Lung (tissue), 12 donors: ENCODE measurements around the gene RHOBTB1. TPM values are rescaled to one million over a fixed set of nuclear protein-coding genes. Genes with fewer than 3 reads are reported as not detected.

ENCODE experiments used
- ATAC-seq: fragments of 200-7000 bp; cut with Tn5 transposase; one replicate; pipeline ENCODE4 v1.9.1; 2020; ENCODE audit warnings: moderate number of reproducible peaks; ENCODE audit not compliant: insufficient read depth, low FRiP score
- DNase-seq, 3 donors: peaks; one replicate each; pipeline ENCODE4 v3.0.0-alpha.2; 2013 to 2017
- H3K27ac ChIP-seq, 2 donors: one replicate each; pipeline ENCODE4 v1.5.1; 2013; ENCODE audit warnings: mild to moderate bottlenecking in 2 of 2, moderate library complexity in 2 of 2, control low read depth in 1 of 2, inconsistent platforms in 1 of 2, low read depth in 1 of 2, low read length in 1 of 2
- H3K27me3 ChIP-seq, 3 donors: one replicate each; pipeline ENCODE4 v1.5.1; 2013; ENCODE audit warnings: low read length in 2 of 3; ENCODE audit not compliant: control insufficient read depth in 3 of 3, insufficient read depth in 3 of 3
- H3K36me3 ChIP-seq, 4 donors: one replicate each; pipeline ENCODE4 v1.5.1; 2013; ENCODE audit warnings: low read length in 4 of 4, mild to moderate bottlenecking in 1 of 4, moderate library complexity in 1 of 4; ENCODE audit not compliant: control insufficient read depth in 4 of 4, insufficient read depth in 4 of 4
- H3K4me1 ChIP-seq, 5 donors: one replicate each; pipeline ENCODE4 v1.5.1; 2013; ENCODE audit warnings: low read length in 5 of 5, mild to moderate bottlenecking in 2 of 5, moderate library complexity in 1 of 5; ENCODE audit not compliant: control insufficient read depth in 5 of 5, insufficient read depth in 5 of 5
- H3K4me3 ChIP-seq: one replicate; pipeline ENCODE4 v1.5.1; 2013; ENCODE audit warnings: mild to moderate bottlenecking, control low read depth, moderate library complexity
- H3K9ac ChIP-seq, 2 donors: one replicate each; pipeline ENCODE4 v1.5.1; 2013; ENCODE audit warnings: low read length in 2 of 2, control low read depth in 1 of 2; ENCODE audit not compliant: insufficient read depth in 1 of 2
- H3K9me3 ChIP-seq, 4 donors: one replicate each; pipeline ENCODE4 v1.5.1; 2013; ENCODE audit warnings: low read length in 3 of 4, mild to moderate bottlenecking in 1 of 4, moderate library complexity in 1 of 4; ENCODE audit not compliant: control insufficient read depth in 4 of 4, insufficient read depth in 3 of 4
- WGBS, 2 donors: extraction: QIAGEN DNeasy Blood & Tissue Kit; methylation state at CpG; one replicate each; pipeline ENCODE4 v1.1.7; 2013; 5-methylcytosine and 5-hydroxymethylcytosine counted together
- polyA plus RNA-seq, 2 donors: library from polyadenylated mRNA; stranded (reverse); fragments of 200-250 nt; gene quantifications; one replicate each; pipeline ENCODE4 v1.2.1, GENCODE V29; 2013
- total RNA-seq, 2 donors: library from RNA; depleted of rRNA in 1 of 2; stranded (reverse); fragments of >200 nt in 1 of 2; gene quantifications; one replicate each; pipeline ENCODE4 v1.2.1, GENCODE V29; 2014 to 2021
- TF ChIP-seq, protein P1 (sequence below): IDR thresholded peaks from 2 replicates; pipeline ENCODE4 v1.5.1; 2012; ENCODE audit warnings: mild to moderate bottlenecking; ENCODE audit errors: control extremely low read depth, extremely low read depth
- donor health status: control.
- donor health status: control.
- donor health status: Bipolar disorder and iron deficiency.
- donor health status: healthy.
- donor health status: DM: yes; HTN: yes; CAD: no.

Gene RHOBTB1
- total and polyA plus RNA-seq, 4 donors: 4.8 to 27.2 (median 8.0) TPM

DNA sequence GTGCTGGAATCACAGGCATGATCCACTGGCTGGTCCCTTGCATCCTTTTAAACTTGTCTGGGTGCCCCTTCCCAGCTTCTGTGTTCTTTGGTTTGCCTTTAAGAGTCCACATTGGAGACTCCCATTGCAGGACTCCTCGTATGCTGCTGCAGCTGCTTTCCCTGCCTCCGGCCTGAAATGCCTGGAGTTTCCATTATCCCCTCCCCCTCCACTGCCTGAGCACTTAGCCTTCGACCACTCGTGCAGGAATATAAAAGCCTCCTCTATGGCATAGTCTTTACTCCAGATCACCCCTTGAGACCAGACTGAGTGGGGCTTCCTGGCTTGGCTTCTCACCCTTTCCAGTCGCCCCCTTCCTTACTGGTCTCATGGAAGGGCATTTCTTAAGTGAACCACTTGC lies 80.2 kb downstream of the RHOBTB1 start:
- TF ChIP-seq, protein P1, sequence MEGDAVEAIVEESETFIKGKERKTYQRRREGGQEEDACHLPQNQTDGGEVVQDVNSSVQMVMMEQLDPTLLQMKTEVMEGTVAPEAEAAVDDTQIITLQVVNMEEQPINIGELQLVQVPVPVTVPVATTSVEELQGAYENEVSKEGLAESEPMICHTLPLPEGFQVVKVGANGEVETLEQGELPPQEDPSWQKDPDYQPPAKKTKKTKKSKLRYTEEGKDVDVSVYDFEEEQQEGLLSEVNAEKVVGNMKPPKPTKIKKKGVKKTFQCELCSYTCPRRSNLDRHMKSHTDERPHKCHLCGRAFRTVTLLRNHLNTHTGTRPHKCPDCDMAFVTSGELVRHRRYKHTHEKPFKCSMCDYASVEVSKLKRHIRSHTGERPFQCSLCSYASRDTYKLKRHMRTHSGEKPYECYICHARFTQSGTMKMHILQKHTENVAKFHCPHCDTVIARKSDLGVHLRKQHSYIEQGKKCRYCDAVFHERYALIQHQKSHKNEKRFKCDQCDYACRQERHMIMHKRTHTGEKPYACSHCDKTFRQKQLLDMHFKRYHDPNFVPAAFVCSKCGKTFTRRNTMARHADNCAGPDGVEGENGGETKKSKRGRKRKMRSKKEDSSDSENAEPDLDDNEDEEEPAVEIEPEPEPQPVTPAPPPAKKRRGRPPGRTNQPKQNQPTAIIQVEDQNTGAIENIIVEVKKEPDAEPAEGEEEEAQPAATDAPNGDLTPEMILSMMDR: no peak
- Histone ChIP-seq H3K4me3 (no peak overlapping the region), H3K36me3 (no peaks in the 10 kb centered on the region), H3K9me3 (no peaks in the 10 kb centered on the region), H3K27ac (no peak overlapping the region), H3K9ac (no peak overlapping the region), H3K4me1 (no peaks in the 10 kb centered on the region), H3K27me3 (no peaks in the 10 kb centered on the region)
- 81 to 89% methylated on average over 5 of the region's 5 CpGs for WGBS, 2 donors
- DNase-seq (no peak), ATAC-seq (no peak)

DNA sequence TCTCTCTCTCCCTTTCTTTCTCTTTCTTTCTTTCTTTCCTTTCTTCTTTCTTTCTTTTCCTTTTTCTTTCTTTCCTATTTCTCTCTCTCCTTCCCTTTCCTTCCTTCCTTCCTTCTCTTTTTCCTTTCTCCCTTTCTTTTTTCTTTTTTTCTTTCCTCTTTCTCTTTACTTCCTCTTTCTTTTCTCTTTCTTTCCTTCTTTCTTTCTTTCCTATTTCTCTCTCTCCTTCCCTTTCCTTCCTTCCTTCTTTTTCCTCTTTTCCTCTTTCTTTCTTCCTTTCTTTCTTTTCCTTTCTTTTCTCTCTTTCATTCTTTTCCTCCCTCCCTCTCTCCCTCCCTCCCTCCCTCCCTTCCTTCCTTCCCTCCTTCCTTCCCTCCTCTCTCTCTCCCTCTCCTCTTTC lies 81.5 kb downstream of the RHOBTB1 start:
- H3K9ac ChIP-seq: no peak overlapping the region
- no peaks in the 10 kb centered on the region for H3K27me3 ChIP-seq
- no peaks in the 10 kb centered on the region for H3K4me1 ChIP-seq
- H3K4me3 ChIP-seq: no peak overlapping the region
- DNase-seq (no peak), ATAC-seq (no peak)
- TF ChIP-seq, protein P1: no peak
- no peaks in the 10 kb centered on the region for H3K9me3 ChIP-seq
- H3K36me3 ChIP-seq: no peaks in the 10 kb centered on the region
- H3K27ac ChIP-seq: no peak overlapping the region

DNA sequence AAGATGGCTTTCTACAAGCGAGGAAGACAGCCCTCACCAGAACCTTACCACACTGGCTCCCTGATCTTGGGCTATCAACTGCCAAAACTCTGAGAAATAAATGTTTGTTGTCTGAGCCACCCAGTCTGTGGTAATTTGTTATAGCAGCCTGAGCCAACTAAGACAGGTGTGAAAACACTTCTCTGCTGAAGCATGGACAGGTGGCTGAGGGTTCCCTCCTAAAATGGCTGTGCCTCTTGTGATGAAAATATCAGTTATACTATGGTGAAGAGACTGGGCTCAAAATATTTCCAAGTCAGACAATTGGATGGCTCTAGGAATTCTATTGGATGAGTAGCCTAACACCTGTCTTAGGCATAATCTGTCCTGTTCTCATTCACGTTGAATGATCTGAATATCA lies 87.6 kb downstream of the RHOBTB1 start:
- 90 to 95% methylated on average over 2 of the region's 2 CpGs for WGBS, 2 donors
- Histone ChIP-seq H3K9ac (no peak overlapping the region), H3K4me3 (no peak overlapping the region), H3K9me3 (peaks cover 0 to 3% (median 1%) of the 10 kb centered on the region in 4 donors), H3K27me3 (no peaks in the 10 kb centered on the region), H3K27ac (no peak overlapping the region), H3K36me3 (no peaks in the 10 kb centered on the region), H3K4me1 (no peaks in the 10 kb centered on the region)
- no peak for DNase-seq
- ATAC-seq: no peak
- TF ChIP-seq, protein P1: no peak

DNA sequence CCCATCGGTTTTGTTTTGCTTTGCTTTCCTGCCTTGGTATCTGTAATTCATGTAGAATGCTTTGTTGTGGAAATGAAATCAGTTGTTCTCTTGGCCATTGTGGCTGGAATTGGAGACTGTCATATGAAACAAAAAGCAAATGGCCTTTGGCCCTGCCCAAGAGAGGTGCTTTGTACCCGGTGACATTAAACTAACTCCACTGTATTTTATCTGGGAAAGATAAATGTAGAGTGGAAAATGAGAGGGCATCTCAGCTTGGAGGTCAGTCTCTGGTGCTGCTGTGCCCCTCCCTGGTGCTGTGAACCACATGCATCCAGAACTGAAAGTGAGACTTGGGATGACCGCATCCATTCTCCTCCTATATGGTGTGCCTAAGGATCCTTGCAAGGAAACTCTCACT lies 90.3 kb downstream of the RHOBTB1 start:
- H3K4me3 ChIP-seq: no peak overlapping the region
- ATAC-seq (no peak), DNase-seq (no peak)
- WGBS, 2 donors: 87 to 90% methylated on average over 3 of the region's 3 CpGs
- TF ChIP-seq, protein P1: no peak
- no peak overlapping the region for H3K27ac ChIP-seq
- peaks cover 0 to 7% (median 1%) of the 10 kb centered on the region in 4 donors for H3K9me3 ChIP-seq
- H3K27me3 ChIP-seq: no peaks in the 10 kb centered on the region
- H3K36me3 ChIP-seq: no peaks in the 10 kb centered on the region
- H3K4me1 ChIP-seq: peaks cover 0 to 8% (median 0%) of the 10 kb centered on the region in 5 donors
- no peak overlapping the region for H3K9ac ChIP-seq
